HG02623 (cell line): ENCODE measurements around the gene PRKD2.

Experiments
- ATAC-seq: cut with Tn5 transposase; IDR thresholded peaks from one replicate; pipeline ENCODE4 v1.9.1; 2021; ENCODE audit warnings: moderate library complexity; ENCODE audit not compliant: unreplicated experiment

The PRKD2 gene

DNA sequence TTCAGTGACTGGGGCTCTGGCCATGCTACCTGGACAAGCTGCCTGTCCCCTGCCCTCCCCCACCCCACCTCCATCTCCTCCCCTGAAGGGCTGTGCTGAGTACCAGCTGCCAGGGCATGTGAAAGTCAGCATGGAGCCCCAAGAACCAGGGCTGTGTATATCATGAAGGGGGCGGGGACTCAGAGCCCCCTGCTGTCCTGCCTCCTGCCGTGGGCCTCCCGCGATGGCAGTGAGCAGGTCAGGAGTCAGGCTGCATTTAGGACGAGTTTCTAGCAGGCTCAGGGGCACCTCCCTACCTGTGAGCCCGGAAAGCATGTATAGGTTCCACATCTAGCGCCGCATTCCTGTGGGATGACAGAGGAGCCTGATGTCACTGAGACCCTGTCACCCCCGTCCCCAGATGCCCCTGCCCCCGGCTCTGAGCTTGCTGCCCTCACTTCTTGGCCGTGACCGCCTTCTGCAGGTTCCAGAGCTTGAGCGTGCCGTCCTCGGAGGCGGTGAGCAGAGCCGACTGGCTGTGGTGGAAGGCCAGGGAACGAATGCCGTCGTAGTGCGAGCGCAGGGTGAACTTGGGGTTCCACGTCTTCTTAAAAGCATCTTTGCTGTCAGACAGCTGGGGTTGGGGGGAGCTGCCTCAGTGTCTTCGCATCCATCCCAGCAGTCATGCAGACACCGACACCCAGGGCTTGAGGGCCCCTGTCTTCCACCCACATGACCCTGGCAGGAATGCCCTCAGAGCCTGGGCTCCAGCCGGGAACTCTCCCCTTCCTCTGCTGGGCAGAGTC is 8.3 kb upstream of the PRKD2 start:
- ATAC-seq, result no peak

DNA sequence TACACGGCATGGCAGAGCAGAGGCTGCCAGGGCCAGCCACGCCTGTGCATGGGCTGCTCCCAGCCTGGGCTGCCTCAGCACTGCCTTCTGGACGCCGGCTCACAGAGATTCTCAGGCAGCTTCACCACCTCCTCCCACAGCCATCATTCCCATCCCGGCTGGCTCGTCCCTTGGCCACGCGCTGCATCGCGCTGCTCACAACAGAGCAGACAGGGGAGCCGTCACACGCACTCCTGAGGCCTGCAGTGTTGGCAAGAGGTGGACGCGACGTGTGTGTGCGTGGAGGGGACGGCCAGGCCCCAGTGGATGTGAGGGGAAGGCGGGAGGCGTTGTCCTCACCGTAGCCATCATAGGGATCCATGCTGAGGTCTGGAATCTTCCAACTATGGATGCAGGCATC is 7.6 kb upstream of the PRKD2 start:
- ATAC-seq, result no peak

DNA sequence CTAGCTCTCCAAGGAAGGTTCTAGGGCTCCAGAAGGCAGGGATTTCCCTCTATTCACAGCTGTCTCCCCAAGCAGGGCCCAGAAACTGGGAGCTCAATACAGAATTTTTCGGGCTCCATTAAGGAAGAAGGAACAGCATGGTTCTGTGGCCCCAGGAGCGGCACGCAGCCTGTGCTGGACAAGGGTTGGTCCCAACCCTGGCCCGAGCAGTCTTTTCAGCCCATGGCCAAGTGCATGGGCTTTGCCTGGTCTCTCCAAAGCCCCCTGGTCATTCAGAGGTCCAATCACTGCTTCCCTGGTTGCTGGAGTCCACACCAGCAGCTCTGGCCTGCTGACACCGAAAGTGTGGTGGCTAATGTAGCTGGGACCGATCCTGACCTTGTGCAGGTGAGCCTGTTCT is 6.6 kb upstream of the PRKD2 start:
- ATAC-seq, result no peak

DNA sequence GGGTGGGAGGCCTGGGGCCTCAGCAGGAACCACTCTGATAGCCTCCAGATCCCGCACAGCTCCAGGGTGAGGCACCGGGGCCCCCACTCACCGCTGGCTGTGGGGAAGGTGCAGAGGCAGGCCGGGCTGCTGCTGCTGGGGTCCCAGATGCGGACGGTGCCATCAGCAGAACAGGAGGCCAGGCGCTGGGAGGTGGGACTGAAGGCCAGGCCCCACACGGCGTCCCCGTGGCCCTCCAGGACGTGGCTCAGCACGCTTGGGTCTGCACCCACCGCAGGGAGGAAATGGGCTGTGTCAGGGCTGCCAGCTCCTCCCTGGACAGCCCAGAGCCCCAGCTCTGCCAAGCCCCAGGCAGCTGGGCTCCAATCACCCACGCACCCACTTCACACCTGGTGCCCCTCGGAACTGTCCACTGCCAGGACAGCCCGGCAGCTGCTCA is 6.1 kb upstream of the PRKD2 start:
- ATAC-seq, result no peak

DNA sequence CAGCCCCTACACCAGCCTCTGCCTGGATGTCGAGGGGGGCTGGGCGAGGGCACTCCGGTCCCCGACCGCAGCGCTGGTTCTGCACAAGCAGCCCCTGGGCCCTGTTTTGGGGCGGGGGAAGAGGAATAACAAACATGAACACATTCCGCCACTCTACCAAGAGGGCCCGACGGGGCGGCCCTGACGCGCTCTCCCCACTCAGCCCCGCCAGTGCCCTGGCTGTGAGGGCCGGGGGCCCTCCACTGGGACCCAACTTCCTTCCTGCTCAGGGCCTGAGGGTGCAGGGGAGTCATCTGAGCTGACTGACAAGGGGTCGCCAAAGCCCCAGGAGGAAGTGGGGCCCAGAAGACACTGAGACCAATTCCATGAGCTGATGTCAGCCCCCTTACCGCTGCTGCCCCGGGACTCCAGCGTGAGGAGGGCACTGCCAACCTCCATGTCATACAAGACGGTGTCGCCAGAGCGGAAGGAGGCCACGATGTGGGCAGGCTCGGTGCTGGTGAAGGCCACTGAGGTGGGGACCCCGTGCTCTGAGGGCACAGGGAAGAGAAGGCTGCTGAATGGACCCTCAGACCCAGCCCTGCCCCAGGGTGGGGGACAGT is 5.6 kb upstream of the PRKD2 start:
- no peak for ATAC-seq

DNA sequence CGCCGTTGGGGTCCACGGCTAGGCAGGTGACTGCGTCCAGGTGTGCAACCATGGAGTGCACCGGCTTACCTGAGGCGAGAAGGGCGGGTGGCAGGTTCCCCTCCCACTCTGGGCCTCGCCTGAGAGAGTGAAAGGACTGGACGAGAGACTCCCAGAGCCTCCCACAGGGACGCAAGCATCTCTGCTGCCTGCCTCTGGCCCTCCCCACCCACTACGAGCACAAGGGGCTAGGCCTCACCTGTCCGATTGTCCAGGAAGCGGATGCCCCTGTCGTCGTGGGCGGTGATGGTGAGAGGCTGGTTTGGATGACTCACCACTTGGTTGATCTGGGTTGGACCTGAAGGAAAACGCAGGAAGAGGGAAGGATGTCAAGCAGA is 5.1 kb upstream of the PRKD2 start:
- ATAC-seq, result no peak

DNA sequence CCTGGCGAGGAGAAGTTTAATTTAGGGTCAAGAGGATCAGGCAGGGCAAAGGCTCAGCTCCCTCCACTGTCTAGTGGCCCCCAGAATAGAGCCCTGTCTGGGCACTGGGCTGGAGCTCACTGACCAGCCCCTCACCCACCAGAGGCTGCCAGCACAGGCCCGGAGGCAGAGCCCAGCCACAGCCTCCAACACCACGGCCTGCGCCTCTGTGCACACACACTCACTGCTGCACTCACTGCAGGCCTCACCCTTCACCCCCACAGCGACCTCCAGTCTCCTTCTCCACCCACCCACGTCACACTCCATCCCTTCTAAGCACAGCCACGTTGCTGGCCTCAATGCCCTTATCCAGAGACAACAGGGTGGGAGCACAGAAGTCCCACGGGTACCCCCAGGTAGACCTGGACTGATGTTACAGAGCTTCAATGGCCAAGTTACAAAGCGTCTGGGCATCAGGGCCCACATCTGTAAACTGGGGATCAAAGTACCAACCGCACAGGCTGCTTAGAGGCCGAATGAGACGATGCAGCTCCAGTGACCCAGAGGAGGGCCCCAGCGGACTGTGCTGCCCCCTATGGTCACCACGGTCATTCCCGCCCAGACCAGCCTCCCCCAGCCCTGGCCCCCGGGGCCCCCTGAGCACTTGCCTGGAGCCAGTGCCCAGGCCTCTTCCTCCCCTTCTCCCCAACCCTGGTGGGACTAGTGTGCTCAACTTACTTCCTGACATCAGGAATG is 4.5 kb upstream of the PRKD2 start:
- no peak for ATAC-seq

DNA sequence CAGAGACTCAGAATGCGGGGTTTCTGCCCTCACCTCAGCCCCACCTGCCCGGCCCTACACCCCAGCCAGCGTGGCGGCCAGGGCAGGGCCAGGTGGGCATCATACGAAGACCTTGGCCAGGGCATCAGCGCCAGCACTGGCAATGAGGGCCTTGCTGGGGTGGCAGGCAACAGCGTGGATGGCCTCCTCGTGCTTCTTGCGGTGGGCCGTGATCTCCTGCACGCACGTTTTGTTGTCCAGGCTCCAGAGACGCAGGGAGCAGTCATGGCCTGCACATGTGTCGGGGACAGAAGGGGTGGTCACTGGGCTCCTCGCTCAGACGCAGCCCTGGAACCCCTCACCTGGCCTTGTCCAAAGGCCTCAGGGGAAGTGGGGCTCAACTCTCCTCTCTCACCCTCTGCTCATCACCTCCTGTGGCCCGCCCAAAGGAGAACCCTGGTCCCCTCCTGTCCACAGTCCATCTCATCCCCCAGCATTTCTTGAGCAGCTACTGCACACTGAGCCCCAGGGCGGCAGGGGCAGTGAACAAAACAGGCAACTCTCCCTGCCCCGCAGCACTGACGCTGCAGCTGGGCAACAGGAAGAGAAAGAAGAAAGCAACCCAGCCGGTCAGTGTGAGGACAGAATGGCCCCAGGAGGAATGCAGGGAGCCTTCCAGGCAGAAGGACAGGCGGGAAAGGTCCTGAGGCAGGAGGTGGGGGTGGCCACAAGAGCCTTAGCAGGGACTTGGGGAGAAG is 3.8 kb upstream of the PRKD2 start:
- ATAC-seq, result no peak

DNA sequence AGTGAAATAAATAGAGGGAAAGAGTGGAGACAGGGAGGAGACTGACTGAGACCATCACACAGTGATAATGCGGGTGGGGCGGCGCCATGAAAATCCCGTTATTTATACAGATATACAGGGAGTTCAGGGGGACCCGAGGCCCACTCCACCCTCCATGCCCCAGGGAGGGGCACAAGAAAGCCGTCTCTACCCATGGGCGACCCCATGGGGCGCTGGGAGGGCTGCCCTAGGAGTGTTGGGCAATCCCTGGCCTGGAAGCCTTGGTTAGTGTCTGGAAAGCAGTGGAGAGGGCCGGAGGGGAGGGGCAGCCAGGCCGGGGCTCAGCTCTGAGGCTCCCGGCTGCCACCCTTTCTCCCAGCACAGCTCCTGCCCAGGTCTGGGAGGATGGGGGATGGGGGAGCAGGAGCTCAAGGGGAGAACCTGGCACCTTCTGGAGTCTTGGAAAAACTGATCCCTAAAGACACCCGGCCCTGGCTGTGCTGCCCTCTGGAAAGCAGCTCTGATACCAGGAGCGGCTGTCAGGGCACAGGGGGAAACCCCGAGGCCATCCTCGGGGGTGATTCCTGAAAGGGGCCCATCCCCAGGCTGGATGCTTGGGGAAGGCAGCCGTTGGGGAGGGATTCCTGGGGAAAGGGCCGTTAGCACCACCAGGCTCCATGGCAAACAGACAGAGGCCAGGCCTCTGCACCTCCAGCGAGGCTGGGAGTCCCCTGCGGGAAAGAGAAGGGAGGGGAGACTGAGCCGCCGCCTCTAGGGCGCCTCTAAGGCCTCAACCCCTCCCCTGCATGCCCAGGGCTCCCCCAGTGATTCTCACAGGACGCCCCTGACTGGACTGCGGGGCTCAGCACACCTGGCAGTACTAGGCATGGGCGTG is 3.0 kb upstream of the PRKD2 start:
- no peak for ATAC-seq

DNA sequence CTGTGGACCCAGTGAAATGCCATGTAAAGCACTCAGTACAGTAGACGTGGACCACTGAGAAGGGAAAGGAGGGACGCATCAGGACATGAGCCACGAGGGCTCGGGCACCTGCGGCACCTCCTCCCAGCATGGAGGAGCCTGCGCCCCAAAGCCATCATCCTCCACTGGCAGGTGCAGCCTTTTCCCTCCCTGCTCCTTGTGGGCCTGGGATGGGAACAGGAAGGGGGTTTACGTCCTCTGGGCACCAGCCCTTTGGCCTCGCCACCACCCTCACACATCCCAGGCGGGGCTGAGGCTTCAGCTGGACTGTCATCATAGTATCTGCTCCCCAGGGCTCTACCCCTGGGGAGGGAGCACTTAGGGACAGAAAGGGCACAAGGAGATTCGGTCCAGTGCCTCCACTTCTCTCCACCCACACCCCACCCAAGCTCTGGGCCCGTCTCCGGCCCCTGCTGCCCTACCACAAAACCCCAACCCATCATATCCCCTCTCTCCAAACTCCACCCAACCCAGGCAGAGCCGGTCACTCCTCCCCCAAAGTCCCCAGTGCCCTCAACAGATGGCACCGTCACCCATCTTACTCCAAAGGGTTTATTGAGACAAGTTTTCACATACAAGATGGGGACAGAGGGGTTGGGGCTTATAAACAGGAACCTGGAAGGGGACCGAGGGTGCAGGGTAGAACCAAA is 2.2 kb upstream of the PRKD2 start:
- ATAC-seq, result no peak

DNA sequence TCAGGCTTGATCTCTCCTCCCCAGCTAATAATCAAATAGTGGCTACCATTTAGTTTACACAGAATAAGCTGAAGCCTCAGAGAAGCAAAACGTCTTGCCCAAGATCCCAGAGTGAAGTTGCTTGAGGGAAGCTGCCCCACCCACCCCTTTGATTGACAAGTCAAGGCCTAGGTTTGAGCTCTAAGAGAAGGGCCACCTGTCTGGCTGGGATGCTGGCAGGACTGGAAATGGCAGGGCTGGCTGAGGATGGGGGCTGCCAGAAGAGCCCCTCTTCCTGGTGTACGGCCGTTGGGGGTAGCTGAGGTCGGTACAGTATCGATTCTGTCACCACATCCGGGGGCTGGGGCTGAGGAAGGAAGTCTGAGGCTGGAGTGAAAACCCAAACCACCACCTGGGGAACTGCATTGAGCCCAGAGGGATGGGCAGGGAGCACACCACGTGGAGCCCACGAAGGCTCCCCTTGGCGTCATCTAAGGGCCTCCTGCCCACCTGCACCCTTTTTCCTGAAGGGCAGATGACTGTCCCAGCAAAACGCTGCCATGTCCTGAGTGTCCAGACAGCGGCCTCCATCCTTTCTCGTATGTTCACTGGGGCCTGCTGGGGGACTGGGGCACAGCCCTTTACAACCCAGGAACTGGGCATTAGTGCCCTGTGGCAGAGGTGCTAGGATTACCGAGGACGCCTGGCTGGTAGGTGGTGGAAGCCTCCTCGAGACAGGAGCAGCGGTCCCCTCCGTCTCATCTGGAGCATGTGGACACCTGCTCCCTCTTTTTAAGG is 1.4 kb upstream of the PRKD2 start:
- ATAC-seq, result peak; percentile 33

DNA sequence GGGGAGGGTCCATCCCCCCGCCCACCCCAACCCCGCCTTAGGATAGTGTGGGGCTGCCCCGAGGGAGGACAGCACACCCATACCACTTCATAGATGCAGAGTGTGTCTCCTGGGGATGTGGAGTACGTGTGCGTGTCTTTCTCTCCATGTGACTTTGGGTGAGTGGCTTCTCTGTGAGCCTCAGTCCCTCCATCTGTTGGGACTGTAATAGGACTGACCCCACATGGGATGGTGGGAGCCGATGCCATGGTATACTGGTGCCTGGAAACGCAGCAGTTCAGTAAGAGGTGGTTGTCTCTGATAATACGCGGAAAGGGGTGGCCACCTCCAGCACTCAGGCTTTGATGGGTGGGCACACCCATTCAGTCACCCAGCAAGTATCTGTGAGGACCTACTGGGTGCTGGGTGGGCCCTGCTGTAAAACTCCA is 816 bp upstream of the PRKD2 start:
- ATAC-seq, result no peak

DNA sequence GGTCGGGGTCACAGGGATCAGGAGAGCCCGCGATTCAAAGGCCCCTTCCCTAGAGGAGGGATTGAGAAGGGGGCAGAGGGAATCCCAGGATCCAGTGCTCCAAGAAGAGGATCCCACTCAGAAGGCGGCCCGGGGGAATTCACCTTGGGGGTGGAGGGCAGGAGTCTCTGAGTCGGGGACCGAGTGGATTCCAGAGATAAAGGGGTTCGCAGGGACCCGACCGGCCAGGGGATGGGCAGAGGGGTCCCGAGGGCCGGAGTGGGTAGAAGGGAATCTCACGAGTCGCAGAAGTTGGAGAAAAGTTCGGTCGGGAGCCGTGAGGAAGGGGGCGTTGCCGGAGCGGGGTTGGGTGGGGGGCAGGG is 261 bp downstream of the PRKD2 start:
- no peak for ATAC-seq

DNA sequence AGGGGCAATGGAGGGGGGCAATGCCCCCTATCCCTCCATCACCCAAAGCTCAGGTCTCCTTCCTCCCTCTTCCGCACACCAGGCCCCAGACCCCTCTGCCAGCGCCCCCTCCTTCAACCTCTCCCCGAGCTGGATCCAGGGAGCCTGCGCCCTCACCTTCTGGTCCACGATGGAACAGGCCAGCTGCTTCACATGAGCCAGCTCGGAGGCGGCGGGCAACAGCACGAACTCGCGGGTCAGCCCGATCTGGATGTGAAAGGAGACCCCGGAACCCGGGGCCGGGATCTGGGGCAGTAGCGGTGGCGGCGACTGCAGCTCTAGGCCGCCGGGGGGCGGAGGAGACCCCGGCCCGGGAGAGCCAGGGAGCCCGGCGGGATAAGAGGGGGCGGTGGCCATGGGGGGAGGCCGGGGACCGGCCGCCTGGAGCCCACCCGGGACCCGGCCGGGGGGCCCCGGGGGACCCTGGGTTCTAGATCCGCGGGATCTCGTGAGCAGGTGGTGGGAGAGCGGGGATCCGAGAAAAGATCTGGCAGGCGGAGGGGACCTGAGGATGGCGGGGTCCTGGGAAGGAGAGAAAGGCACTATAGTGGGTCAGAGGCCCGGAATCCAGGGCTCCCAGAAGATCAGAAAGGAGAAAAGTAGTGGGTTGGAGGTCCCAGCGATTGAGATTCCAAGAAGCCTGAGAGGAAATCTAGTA is 791 bp downstream of the PRKD2 start:
- ATAC-seq, result no peak

DNA sequence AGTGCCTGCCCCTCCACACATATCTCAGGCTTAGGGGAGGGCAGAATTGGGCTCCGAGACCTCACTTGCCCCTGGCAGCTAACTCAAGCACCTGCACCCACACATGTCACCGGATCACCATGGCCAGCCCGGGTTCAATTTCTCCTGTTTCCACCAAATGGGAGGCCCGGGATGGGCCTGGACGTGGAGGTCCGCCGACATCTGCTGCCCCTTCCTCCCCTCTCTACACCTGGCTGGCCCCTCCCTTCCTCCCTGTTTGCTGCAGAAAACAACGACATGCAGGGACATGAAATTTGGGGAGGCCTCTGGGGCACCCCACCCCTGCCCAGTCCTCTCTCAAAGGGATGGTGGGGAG is 1.3 kb downstream of the PRKD2 start:
- ATAC-seq, result no peak

DNA sequence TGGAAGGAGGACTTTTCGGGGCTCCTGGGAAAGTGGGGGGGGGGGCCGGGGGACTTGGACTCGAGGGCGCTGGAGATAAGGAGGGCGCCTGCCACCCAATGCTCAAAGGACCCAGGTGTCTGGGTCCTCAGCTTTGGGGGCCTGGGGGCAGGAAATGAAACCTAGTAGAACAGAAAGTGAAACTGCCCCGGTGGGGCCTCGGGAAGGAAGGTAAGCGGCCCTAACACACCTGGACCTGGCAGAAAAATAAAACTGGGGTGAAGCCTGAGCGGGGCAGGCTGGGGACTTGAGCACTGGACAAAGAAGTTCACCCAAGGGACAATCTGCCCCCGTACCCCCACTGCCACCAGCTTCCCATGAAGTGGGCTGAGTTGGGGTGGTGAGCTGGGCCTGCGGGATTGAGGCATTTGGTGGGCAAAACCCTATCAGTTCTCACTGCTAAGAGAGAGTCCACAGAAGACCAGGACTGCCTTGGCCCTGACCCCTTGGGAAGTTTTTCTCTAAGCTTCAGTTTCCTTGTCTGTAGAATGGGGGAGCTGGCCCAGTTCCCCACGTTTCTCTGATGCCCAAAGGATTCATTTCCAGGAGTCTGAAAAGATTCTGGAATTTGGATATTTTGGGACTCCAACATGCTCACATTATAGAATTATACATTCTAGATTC is 2.3 kb downstream of the PRKD2 start:
- no peak for ATAC-seq

DNA sequence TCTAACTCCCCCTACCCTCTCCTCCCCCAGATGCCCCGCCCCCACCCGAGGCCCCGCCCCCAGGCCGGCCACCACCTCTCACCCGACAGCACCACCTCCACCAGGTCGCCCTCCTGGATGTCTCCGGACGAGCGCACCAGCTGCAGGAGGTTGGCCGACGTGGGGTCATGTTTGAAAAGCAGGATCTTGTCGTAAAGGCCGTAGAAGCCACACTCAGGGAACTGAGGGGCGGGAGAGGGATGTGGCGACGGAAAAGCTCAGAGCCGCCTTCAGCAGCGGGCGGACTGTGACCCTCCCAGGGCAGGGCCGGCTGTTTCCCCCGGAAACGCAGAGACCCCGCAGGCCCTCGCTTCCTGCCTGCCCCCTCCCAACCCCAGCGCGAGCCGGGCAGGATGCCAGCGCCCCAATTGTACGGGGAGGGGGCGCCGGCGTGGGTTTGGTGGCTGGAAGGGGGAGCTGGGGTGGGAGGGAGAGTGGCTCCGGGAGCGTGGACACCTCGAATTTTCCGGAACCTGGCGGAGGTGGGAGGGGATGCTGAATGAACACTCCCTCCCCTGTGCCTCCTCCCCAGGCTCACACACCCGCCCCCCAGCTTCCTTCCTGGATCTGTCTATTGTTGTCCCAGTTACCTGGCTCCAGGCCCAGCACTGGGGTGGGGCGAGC is 3.0 kb downstream of the PRKD2 start:
- ATAC-seq, result no peak
